DOHH2 (cell line): ENCODE measurements around the gene TMPRSS15.

Experiments used
- H3F3A ChIP-seq: fragments of 200-600 bp; sonication (generic), shearing (Covaris generic); 2 replicates; pipeline ENCODE4 v1.6.0; 2016; ENCODE audit warnings: antibody characterized with exemption, mild to moderate bottlenecking; ENCODE audit not compliant: control insufficient read depth, insufficient read depth
- H3K27ac ChIP-seq: fragments of 200-600 bp; sonication (generic); 2 replicates; pipeline ENCODE4 v1.5.1; 2014; ENCODE audit warnings: low read depth, mild to moderate bottlenecking, low read length, moderate library complexity
- H3K27me3 ChIP-seq: fragments of 200-600 bp; sonication (generic); 2 replicates; pipeline ENCODE4 v1.6.1; 2014; ENCODE audit warnings: mild to moderate bottlenecking, low read length, mixed read lengths; ENCODE audit not compliant: control insufficient read depth
- H3K36me3 ChIP-seq: fragments of 200-600 bp; sonication (generic); 2 replicates; pipeline ENCODE4 v1.6.1; 2014; ENCODE audit warnings: mild to moderate bottlenecking, low read length, moderate library complexity, mixed read lengths; ENCODE audit not compliant: control insufficient read depth
- H3K4me1 ChIP-seq: fragments of 200-600 bp; sonication (generic); 2 replicates; pipeline ENCODE4 v1.6.1; 2014; ENCODE audit warnings: mild to moderate bottlenecking, low read length, mixed read lengths; ENCODE audit not compliant: control insufficient read depth
- H3K4me2 ChIP-seq: fragments of 200-600 bp; sonication (generic); 2 replicates; pipeline ENCODE4 v1.6.0; 2014; ENCODE audit warnings: mild to moderate bottlenecking, low read length, moderate library complexity
- H3K4me3 ChIP-seq: fragments of 200-600 bp; sonication (generic); 2 replicates; pipeline ENCODE4 v1.5.1; 2014; ENCODE audit warnings: mild to moderate bottlenecking, low read length, mixed read lengths
- H3K79me2 ChIP-seq: fragments of 200-600 bp; sonication (generic); 2 replicates; pipeline ENCODE4 v1.6.1; 2014; ENCODE audit warnings: mild to moderate bottlenecking, low read length, mixed read lengths; ENCODE audit not compliant: control insufficient read depth
- H3K9me2 ChIP-seq: fragments of 200-600 bp; sonication (generic); replicated peaks from 2 replicates; pipeline ENCODE4 v1.6.1; 2014; ENCODE audit warnings: mild to moderate bottlenecking, low read length, mixed read lengths; ENCODE audit not compliant: control insufficient read depth
- H3K9me3 ChIP-seq: fragments of 200-600 bp; sonication (generic); 2 replicates; pipeline ENCODE4 v1.6.1; 2014; ENCODE audit warnings: antibody characterized with exemption, low read length, mixed read lengths; ENCODE audit not compliant: control insufficient read depth, insufficient read depth
- H4K20me1 ChIP-seq: fragments of 200-600 bp; sonication (generic); 2 replicates; pipeline ENCODE4 v1.6.0; 2014; ENCODE audit warnings: low read depth, mild to moderate bottlenecking, antibody characterized with exemption, low read length, moderate library complexity; ENCODE audit not compliant: control insufficient read depth, insufficient read depth
- EZH2phosphoT487 ChIP-seq: fragments of 200-600 bp; sonication (generic); IDR thresholded peaks from 2 replicates; pipeline ENCODE4 v1.6.1; 2017; ENCODE audit warnings: borderline replicate concordance, mild to moderate bottlenecking, antibody characterized with exemption, low read length, moderate library complexity, mixed read lengths
- TF ChIP-seq, protein P1 (sequence below): fragments of 200-600 bp; sonication (generic); IDR thresholded peaks from one replicate; pipeline ENCODE4 v1.5.1; 2014; ENCODE audit warnings: antibody characterized with exemption, mild to moderate bottlenecking, low read depth, low read length; ENCODE audit not compliant: poor library complexity, severe bottlenecking

The TMPRSS15 gene

DNA sequence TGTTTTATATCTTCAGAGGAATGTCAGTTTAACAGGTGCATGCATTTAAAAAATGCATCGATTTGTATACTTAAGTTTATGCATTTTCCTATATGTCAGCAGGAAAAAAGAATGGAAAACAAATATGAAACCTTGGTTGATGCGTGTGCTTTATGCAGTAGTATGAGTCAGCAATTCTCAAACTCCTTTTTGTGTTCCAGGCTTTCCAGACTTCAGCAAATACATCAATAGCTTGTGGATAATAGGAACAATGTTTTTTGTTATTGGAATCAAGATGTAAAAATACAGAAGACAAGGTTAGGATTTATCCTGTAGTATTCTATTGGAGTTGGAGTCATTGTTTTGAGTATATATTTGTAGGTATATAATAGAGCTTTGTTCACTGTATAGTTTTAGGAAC is 113.7 kb downstream of the TMPRSS15 start:
- no peaks in the 10 kb centered on the region for H3K4me1 ChIP-seq
- H3K27ac ChIP-seq, result no peak overlapping the region
- H3K9me2 ChIP-seq, result no peaks in the 10 kb centered on the region
- no peak overlapping the region for H3K4me3 ChIP-seq
- no peaks in the 10 kb centered on the region for H3K79me2 ChIP-seq
- H3K27me3 ChIP-seq, result no peaks in the 10 kb centered on the region
- H4K20me1 ChIP-seq, result no peaks in the 10 kb centered on the region
- no peaks in the 10 kb centered on the region for H3K9me3 ChIP-seq
- no peak overlapping the region for H3K4me2 ChIP-seq
- no peaks in the 10 kb centered on the region for H3F3A ChIP-seq
- no peaks in the 10 kb centered on the region for H3K36me3 ChIP-seq
- TF ChIP-seq EZH2phosphoT487, result no peak
- TF ChIP-seq, protein P1, sequence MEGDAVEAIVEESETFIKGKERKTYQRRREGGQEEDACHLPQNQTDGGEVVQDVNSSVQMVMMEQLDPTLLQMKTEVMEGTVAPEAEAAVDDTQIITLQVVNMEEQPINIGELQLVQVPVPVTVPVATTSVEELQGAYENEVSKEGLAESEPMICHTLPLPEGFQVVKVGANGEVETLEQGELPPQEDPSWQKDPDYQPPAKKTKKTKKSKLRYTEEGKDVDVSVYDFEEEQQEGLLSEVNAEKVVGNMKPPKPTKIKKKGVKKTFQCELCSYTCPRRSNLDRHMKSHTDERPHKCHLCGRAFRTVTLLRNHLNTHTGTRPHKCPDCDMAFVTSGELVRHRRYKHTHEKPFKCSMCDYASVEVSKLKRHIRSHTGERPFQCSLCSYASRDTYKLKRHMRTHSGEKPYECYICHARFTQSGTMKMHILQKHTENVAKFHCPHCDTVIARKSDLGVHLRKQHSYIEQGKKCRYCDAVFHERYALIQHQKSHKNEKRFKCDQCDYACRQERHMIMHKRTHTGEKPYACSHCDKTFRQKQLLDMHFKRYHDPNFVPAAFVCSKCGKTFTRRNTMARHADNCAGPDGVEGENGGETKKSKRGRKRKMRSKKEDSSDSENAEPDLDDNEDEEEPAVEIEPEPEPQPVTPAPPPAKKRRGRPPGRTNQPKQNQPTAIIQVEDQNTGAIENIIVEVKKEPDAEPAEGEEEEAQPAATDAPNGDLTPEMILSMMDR, result no peak

DNA sequence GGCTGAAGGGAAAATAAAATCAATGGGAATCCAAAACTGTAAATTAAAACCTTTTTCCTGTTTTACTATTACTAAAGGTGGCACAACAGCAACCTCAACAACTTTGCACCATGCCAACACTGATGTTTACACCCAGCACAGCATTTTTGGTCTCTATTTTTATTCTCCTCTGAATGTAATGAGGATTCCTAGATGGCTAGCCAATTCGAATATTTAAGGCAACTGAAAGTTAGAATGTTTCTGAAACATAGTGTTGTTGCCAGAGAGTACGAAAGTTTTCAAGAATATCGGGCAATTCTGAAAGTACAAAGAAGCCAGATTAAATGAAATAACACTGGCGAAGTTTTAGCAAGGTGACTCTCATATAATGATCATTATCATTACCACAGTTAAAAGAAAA is 118.2 kb downstream of the TMPRSS15 start:
- H3K4me3 ChIP-seq, result no peak overlapping the region
- no peak overlapping the region for H3K27ac ChIP-seq

DNA sequence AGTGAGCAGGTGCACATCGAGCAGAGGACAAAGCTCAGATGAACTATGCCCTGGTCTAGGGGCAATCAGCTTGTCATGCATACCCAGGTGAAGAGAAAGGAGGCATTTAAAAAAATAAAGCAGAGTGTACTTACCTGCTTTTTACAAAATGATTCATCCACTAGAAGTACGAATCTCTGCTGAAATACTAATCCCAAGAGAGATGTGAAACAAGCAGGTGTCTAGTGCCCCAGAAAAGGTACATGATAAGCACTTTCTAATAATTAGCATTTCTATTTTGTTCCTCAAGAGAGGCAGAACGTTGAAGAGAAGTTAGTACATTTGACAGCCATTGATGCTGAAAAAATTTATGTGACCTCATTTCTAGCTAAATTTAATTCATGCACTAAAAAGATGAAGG is 127.8 kb downstream of the TMPRSS15 start:
- no peaks in the 10 kb centered on the region for H3F3A ChIP-seq
- no peaks in the 10 kb centered on the region for H3K36me3 ChIP-seq
- no peak overlapping the region for H3K4me2 ChIP-seq
- H3K4me1 ChIP-seq, result no peaks in the 10 kb centered on the region
- no peaks in the 10 kb centered on the region for H3K27me3 ChIP-seq
- TF ChIP-seq, protein P1, result no peak
- TF ChIP-seq EZH2phosphoT487, result no peak
- no peak overlapping the region for H3K4me3 ChIP-seq
- no peaks in the 10 kb centered on the region for H4K20me1 ChIP-seq
- no peaks in the 10 kb centered on the region for H3K79me2 ChIP-seq
- no peaks in the 10 kb centered on the region for H3K9me2 ChIP-seq
- H3K27ac ChIP-seq, result no peak overlapping the region
- no peaks in the 10 kb centered on the region for H3K9me3 ChIP-seq

More for the DNA sequence above, 118.2 kb downstream of the TMPRSS15 start:
- Histone ChIP-seq H3K79me2 (no peaks in the 10 kb centered on the region), H3K9me2 (no peaks in the 10 kb centered on the region), H3K4me1 (no peaks in the 10 kb centered on the region), H4K20me1 (no peaks in the 10 kb centered on the region), H3K27me3 (no peaks in the 10 kb centered on the region), H3K9me3 (no peaks in the 10 kb centered on the region), H3K4me2 (no peak overlapping the region), H3K36me3 (no peaks in the 10 kb centered on the region), H3F3A (no peaks in the 10 kb centered on the region)
- TF ChIP-seq EZH2phosphoT487, result no peak
- TF ChIP-seq, protein P1, result no peak

DNA sequence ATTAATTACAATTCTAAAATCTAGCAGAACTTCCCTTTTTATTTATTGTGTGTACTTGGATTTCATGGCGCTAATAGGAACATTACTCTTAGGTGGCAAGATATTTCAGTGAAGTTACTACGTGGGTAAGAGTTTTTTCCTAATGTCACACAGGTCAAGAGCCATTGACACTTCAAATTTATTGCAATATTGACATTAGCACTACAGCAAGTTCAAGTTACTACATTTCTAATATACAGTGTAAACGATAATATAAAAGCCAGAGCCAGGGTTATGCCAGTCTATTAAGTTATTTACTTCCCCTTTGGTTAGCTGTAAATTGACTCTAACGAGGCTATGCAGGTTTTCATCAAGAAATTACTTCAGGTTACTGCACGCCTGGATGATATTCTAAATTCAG is 129.2 kb downstream of the TMPRSS15 start:
- Histone ChIP-seq H3K4me2 (no peak overlapping the region), H3K27ac (no peak overlapping the region), H4K20me1 (no peaks in the 10 kb centered on the region), H3K4me3 (no peak overlapping the region), H3K9me2 (no peaks in the 10 kb centered on the region), H3K9me3 (no peaks in the 10 kb centered on the region), H3K27me3 (no peaks in the 10 kb centered on the region), H3K4me1 (no peaks in the 10 kb centered on the region), H3K36me3 (no peaks in the 10 kb centered on the region), H3K79me2 (no peaks in the 10 kb centered on the region), H3F3A (no peaks in the 10 kb centered on the region)
- TF ChIP-seq, protein P1, result no peak
- TF ChIP-seq EZH2phosphoT487, result no peak
